ENCODE results near the gene CD81.

CD81 gene

GRCh38 chr11:2390091-2390724, 13.1 kb downstream of the CD81 start:
- DNase-seq (ENCODE audit: low read depth, low spot score): no peak

- no peak for DNase-seq (ENCODE audit: low read depth, low spot score)
These were observed 13.6 kb downstream of the CD81 start for GRCh38 chr11:2390725-2391151.

DNA sequence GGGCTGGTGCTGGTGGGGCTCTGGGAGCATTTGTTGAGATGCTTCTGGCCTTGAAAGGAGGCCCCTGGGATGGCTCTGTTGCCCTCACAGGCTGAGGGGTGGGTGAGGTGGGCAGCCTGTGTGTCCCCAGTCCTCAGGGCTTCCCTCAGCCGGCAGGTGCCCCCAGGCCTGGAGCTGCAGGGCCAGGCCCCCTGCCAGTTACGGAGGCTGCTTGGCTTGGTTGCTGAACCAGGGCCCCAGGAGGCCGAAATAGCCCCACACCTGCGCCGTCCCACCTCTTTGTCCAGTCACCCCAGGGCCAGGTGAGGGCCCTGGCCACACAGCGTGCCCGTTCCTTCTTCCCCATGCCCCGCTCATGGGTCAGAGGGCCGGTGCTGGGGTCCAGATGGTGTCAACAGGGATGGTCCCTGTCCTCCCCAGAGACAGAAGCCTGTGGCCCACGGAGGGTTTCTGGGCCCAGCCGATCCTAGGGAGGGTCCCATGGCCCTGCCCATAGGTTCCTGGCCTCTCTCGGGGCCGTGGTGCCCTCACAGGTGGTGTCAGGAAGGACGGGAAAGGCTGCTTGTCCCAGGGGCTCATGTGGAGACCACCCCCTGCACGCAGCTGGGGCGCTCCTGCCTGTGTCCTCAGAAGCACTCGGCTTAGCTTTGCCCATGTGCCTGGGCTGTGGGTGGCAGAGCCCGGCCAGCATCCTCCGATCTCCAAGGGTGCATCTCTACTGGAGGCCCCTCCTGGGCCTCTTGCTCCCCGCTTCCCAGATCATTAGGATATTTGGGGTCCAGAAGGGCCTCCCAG, 14.3 kb downstream of the CD81 start:
- DNase-seq (ENCODE audit: low read depth, low spot score): no peak

GRCh38 chr11:2392241-2392959, 15.3 kb downstream of the CD81 start:
- no peak for DNase-seq (ENCODE audit: low read depth, low spot score)

GRCh38 chr11:2393111-2393868, 16.2 kb downstream of the CD81 start:
- DNase-seq (ENCODE audit: low read depth, low spot score): no peak

- no peak for DNase-seq (ENCODE audit: low read depth, low spot score)
These were observed 17.1 kb downstream of the CD81 start for GRCh38 chr11:2393941-2394817.

- no peak for DNase-seq (ENCODE audit: low read depth, low spot score)
These were observed 17.7 kb downstream of the CD81 start for GRCh38 chr11:2394818-2395105.

DNA sequence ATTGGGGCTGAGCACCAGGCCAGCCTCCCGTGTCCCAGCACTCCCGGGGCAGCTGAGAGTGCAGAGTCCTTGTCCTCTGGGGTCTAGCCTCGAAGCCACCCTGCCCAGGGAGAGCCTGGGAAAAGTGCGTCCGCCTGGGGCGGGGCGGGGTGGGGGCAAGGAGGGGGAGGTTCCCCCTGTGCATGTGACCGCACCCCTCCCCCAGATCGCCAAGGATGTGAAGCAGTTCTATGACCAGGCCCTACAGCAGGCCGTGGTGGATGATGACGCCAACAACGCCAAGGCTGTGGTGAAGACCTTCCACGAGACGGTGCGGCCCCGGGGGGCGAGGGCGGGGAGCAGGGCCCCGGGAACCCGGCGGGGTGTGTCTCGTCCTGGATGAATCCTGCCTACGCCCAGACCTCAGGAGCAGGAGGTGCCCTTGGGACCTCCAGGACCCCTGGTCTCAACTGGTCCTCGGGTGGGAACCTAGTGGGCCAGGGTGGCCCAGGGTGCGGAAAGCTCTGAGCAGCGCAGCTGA, 18.2 kb downstream of the CD81 start:
- no peak for DNase-seq (ENCODE audit: low read depth, low spot score)

DNA sequence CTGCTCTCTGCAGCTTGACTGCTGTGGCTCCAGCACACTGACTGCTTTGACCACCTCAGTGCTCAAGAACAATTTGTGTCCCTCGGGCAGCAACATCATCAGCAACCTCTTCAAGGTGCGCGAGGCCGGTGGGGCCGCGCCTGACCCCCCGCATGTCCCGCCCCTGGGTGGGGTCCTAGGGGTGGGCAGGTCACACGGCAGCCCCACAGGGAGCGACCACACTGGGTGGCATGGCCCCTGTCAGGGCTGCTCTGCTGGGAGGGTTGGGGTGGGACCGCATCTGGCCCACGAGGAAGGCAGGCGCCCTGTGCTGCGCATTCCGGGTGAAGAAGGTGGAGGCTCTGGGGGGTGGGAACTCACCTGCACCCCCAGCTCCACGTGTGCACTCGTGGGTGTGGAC, 18.7 kb downstream of the CD81 start:
- no peak for DNase-seq (ENCODE audit: low read depth, low spot score)

DNA sequence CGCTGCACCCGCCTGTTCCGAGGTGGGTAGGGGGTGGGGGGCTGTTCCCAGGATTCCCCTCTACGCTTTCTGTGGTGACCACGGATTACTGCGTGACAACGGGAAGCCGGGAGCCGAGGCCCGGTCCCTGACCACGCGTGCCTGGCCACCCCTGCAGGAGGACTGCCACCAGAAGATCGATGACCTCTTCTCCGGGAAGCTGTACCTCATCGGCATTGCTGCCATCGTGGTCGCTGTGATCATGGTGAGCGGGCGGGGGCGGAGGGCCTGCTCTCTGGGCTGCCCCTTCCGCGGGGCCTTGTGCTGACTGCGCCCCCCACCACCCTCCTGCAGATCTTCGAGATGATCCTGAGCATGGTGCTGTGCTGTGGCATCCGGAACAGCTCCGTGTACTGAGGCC, 19.4 kb downstream of the CD81 start:
- DNase-seq (ENCODE audit: low read depth, low spot score): no peak

- no peak for DNase-seq (ENCODE audit: low read depth, low spot score)
These were observed 19.9 kb downstream of the CD81 start for GRCh38 chr11:2397005-2397404.

- no peak for DNase-seq (ENCODE audit: low read depth, low spot score)
These were observed 21.7 kb downstream of the CD81 start for GRCh38 chr11:2398664-2399355.

DNA sequence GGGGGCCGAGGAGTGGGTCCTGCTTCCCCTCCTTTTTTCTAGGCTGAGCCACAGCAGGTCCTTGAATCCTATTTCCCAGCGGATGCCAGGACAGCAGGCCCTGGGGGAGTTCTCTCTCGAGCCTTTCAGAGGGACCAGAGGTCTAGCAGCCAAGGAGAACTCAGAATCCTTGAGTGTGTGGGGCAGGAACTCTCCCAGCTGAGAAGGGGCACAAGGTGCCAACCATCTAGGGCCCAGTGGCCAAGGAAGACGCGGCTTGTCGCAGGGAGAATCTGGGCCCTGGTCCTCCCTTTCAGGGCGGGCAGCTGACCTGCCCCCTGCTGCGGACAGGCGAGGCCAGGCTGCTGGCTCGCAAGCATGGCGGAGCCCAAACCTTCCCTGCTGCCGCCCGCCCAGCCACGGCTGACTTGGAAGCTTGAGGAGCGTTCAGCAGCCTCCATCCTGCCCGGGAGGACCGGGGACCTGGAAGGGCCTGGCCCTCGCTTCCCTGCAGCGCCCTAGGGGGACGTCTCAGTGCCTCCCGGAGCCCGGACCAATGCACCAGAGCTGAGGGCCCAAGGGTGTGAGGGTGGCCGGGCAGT, 22.5 kb downstream of the CD81 start:
- no peak for DNase-seq (ENCODE audit: low read depth, low spot score)

DNA sequence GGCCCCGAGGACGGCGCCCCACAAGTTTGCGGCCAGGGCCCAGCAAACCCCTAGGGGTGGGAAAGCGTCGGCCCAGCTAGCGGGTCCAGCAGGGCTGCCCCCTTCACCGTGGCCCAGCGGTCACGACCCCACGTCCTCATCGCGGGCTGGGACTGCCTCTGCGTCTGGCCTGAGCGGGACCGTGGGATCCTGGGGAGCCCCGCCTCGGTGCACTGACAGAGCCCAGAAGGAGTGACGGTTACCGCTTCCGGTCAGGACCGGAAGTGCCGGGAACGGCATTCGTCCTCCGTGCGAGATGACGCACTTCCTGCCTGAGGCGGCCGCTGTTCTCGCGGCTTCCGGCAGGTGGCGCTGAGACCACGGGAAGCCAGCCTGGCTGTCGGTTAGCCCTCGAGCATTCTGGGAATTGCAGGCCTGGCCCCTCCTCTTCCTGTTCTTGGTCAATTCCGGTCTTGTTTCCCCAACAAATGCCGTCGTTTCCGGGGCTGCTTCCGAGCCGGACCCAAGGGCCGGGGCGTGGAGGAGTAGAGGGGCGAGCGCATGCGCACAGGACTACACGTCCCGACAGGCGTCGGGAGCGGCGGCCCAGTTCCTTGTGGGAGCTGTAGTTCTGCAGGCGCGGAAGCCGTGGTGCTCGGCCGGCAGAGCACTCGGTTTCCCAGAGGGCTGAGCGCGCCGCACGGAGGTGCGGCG, 23.1 kb downstream of the CD81 start, which contains the start of gene TSSC4:
TSS of gene TSSC4 (plus strand) at position 682 of the 693 bp plus-strand sequence. CDS start 1,884 bp downstream, outside the sequence.
- peak; percentile 98 for DNase-seq (ENCODE audit: low read depth, low spot score)

DNA sequence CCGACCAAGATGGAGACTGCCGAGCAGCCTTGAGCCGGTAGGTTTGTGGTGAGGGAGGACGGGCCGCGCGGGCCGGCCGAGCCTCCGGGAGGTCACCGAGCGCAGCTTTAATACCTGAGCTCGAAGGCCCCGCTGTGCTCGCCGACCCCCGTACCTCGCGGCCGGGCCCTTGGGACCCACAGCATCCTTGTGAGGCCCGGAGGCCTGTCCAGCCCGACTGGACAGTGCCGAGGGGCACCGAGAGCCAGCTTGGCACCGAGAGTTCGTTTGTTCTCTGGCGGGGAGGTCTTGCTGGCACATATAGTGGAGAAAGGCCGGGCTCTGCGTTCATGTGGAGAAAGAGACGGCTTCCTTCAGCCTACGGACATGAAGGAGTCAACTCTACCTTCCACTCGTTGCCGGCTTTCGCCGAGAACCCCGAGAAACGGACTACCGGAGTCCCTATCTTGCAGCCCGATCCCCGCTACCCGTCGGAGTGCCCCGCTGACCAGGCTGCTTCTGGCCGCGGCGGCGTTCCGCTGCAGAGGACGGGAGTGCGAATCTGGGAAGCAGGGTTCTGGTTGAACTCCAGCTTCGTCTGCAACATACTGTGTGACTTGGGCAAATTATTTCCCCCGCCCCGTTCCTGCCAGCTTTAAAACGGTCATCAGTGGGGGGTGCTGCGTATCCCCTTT, 23.8 kb downstream of the CD81 start:
- DNase-seq (ENCODE audit: low read depth, low spot score): no peak

- DNase-seq (ENCODE audit: low read depth, low spot score): no peak
These were observed 24.4 kb downstream of the CD81 start for GRCh38 chr11:2401436-2401984.

GRCh38 chr11:2402106-2402505, 25.0 kb downstream of the CD81 start:
- no peak for DNase-seq (ENCODE audit: low read depth, low spot score)
